ENCODE measurements around the gene ERP29.
"Not testable (repeated sequence)": the region's sequence is repeated elsewhere in the genome, so short reads cannot be mapped to it uniquely, and the experiment has no call there.

The ERP29 gene

GRCh38 chr12:112012775-112013600, at the start of gene ERP29, which contains the start of gene TMEM116:
TSS of gene ERP29 (plus strand) at chr12:112013426. CDS start at chr12:112013466, 40 bp downstream.
TSS of gene TMEM116 (minus strand) at chr12:112013165. CDS start at chr12:112005270, 7,895 bp downstream.
- DNase-seq: peak; percentile 100

GRCh38 chr12:111964935-111965334, 48.3 kb upstream of the ERP29 start:
- no peak for DNase-seq

- DNase-seq: peak; percentile 43
Observed at GRCh38 chr12:111971800-111972199, 41.4 kb upstream of the ERP29 start.

- DNase-seq: no peak
Observed at GRCh38 chr12:111975161-111975931, 37.9 kb upstream of the ERP29 start.

GRCh38 chr12:111976291-111976690, 36.9 kb upstream of the ERP29 start:
- DNase-seq: no peak

GRCh38 chr12:111976860-111977259, 36.4 kb upstream of the ERP29 start:
- no peak for DNase-seq

GRCh38 chr12:111978545-111978944, 34.7 kb upstream of the ERP29 start:
- no peak for DNase-seq

- DNase-seq: no peak
Observed at GRCh38 chr12:111980598-111980997, 32.6 kb upstream of the ERP29 start.

- no peak for DNase-seq
Observed at GRCh38 chr12:111981987-111982386, 31.2 kb upstream of the ERP29 start.

GRCh38 chr12:111984820-111985219, 28.4 kb upstream of the ERP29 start:
- no peak for DNase-seq

- no peak for DNase-seq
Observed at GRCh38 chr12:111991535-111991934, 21.7 kb upstream of the ERP29 start.

GRCh38 chr12:111991946-111992345, 21.3 kb upstream of the ERP29 start:
- no peak for DNase-seq

GRCh38 chr12:111992464-111992863, 20.8 kb upstream of the ERP29 start:
- DNase-seq: no peak

GRCh38 chr12:111993292-111994150, 19.7 kb upstream of the ERP29 start:
- peak; percentile 47 for DNase-seq

GRCh38 chr12:111994211-111995111, 18.8 kb upstream of the ERP29 start:
- peak; percentile 59 for DNase-seq

- no peak for DNase-seq
Observed at GRCh38 chr12:111995782-111996480, 17.3 kb upstream of the ERP29 start.

- no peak for DNase-seq
Observed at GRCh38 chr12:111997300-111997699, 15.9 kb upstream of the ERP29 start.

- no peak for DNase-seq
Observed at GRCh38 chr12:111998015-111998414, 15.2 kb upstream of the ERP29 start.

- DNase-seq: not testable (repeated sequence)
Observed at GRCh38 chr12:111999129-111999528, 14.1 kb upstream of the ERP29 start.

GRCh38 chr12:112000820-112001219, 12.4 kb upstream of the ERP29 start:
- peak; percentile 31 for DNase-seq

- DNase-seq: no peak
Observed at GRCh38 chr12:112001576-112001975, 11.7 kb upstream of the ERP29 start.

Measured in CD4-positive, alpha-beta T cell treated with Interleukin-10 for 1 hour (primary cell).